HepG2 (cell line): ENCODE data around the gene RPS28. TPM values are rescaled to one million over a fixed set of nuclear protein-coding genes. Genes with fewer than 3 reads are reported as not detected.

ENCODE experiments used
- BCL6 ChIP-seq: IDR thresholded peaks from 2 replicates; pipeline ENCODE4 v1.6.1; 2016; ENCODE audit warnings: missing genetic modification reagents, missing compliant biosample characterization
- FOXM1 ChIP-seq: sonication (generic); formaldehyde crosslinking; IDR thresholded peaks from 2 replicates; pipeline ENCODE4 v1.5.0; 2020; ENCODE audit warnings: missing genetic modification reagents
- KMT2B ChIP-seq: IDR thresholded peaks from 2 replicates; pipeline ENCODE4 v1.6.1; 2016; ENCODE audit warnings: missing genetic modification reagents, missing compliant biosample characterization
- NR2C2 ChIP-seq: sonication (generic); formaldehyde crosslinking; IDR thresholded peaks from 2 replicates; pipeline ENCODE4 v1.4.0; 2020; ENCODE audit warnings: missing genetic modification reagents, mild to moderate bottlenecking, moderate library complexity, borderline replicate concordance
- polyA plus RNA-seq, 8 experiments: library from polyadenylated mRNA; depleted of rRNA in 3 of 8; stranded (reverse) in 7 of 8; unstranded in 1 of 8; fragments of >200 nt; fragmentation: Illumina TruSeq in 4 of 8; extraction: Trizol in 4 of 8; gene quantifications; 2 replicates each; pipeline versions ENCODE4 v1.2.1 to v1.2.3, GENCODE V29; 2011 to 2016; ENCODE audit warnings: low read depth in 4 of 8, missing spikeins in 1 of 8, mixed read lengths in 1 of 8; ENCODE audit not compliant: insufficient read depth in 1 of 8
- total RNA-seq, 5 experiments: library from RNA; depleted of rRNA; stranded (reverse); fragments of >200 nt; fragmentation: Illumina TruSeq; extraction: Trizol; gene quantifications; 2 replicates each; pipeline ENCODE4 v1.2.3, GENCODE V29; 2016; ENCODE audit warnings: low read depth in 1 of 5
- TF ChIP-seq, protein P1 (sequence below): sonication (generic); formaldehyde crosslinking; IDR thresholded peaks from 2 replicates; pipeline ENCODE4 v1.5.0; 2020; ENCODE audit warnings: mild to moderate bottlenecking, missing genetic modification reagents, moderate library complexity
- TF ChIP-seq, protein P2 (sequence below): sonication (generic); formaldehyde crosslinking; IDR thresholded peaks from 2 replicates; pipeline ENCODE4 v1.8.0; 2022; ENCODE audit warnings: low read depth, missing genetic modification reagents
- TF ChIP-seq, protein P3 (sequence below): sonication (generic); formaldehyde crosslinking; IDR thresholded peaks from 2 replicates; pipeline ENCODE4 v1.8.1; 2023; ENCODE audit warnings: mild to moderate bottlenecking, missing genetic modification reagents

The RPS28 gene
- total and polyA plus RNA-seq, 2 of the 13 experiments (the other 11 are each of a cell fraction or from before 2014, with no cell fraction given), result 281 to 545 TPM

DNA sequence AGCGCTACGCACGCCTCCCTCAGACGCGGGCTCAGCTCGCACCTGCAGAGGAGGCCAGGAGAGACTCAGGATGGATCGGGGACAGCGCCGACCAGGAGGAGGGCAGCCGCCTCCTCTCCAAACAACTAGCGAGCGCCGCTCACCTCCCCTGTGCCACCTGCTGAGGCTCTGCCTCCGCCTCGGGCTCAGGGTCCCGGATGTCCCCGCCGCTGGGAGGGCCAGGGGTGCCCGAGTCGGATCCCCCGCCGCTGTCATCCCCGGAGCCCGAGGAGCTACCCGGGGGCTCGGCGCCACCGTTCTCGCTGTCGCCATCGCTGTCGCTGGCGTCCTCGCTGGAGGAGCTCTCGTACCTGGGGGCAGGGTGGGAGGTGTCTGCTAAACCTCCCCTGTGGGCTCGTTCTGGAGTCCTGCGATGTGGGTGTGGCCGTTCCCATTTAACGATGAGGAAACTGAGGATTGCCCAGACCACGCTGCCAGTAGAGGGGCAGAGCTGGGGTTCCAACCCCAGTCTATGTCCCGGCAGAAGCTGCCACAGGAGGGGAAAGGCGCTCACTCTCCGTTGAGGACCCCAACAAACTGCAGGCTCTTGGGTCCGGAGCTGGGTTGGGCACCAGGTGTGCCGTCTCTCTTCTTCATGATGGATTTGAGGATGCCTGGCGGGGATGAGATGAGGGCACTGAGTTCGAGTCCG, 12.6 kb downstream of the RPS28 start (continued):
- TF ChIP-seq, protein P1, sequence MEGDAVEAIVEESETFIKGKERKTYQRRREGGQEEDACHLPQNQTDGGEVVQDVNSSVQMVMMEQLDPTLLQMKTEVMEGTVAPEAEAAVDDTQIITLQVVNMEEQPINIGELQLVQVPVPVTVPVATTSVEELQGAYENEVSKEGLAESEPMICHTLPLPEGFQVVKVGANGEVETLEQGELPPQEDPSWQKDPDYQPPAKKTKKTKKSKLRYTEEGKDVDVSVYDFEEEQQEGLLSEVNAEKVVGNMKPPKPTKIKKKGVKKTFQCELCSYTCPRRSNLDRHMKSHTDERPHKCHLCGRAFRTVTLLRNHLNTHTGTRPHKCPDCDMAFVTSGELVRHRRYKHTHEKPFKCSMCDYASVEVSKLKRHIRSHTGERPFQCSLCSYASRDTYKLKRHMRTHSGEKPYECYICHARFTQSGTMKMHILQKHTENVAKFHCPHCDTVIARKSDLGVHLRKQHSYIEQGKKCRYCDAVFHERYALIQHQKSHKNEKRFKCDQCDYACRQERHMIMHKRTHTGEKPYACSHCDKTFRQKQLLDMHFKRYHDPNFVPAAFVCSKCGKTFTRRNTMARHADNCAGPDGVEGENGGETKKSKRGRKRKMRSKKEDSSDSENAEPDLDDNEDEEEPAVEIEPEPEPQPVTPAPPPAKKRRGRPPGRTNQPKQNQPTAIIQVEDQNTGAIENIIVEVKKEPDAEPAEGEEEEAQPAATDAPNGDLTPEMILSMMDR, result no peak
- TF ChIP-seq, protein P2, sequence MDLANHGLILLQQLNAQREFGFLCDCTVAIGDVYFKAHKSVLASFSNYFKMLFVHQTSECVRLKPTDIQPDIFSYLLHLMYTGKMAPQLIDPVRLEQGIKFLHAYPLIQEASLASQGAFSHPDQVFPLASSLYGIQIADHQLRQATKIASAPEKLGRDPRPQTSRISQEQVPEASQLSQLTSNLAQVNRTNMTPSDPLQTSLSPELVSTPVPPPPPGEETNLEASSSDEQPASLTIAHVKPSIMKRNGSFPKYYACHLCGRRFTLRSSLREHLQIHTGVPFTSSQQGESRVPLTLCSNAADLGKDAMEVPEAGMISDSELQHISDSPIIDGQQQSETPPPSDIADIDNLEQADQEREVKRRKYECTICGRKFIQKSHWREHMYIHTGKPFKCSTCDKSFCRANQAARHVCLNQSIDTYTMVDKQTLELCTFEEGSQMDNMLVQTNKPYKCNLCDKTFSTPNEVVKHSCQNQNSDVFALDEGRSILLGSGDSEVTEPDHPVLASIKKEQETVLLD (CRISPR knock-in tag), result no peak
- TF ChIP-seq, protein P3, sequence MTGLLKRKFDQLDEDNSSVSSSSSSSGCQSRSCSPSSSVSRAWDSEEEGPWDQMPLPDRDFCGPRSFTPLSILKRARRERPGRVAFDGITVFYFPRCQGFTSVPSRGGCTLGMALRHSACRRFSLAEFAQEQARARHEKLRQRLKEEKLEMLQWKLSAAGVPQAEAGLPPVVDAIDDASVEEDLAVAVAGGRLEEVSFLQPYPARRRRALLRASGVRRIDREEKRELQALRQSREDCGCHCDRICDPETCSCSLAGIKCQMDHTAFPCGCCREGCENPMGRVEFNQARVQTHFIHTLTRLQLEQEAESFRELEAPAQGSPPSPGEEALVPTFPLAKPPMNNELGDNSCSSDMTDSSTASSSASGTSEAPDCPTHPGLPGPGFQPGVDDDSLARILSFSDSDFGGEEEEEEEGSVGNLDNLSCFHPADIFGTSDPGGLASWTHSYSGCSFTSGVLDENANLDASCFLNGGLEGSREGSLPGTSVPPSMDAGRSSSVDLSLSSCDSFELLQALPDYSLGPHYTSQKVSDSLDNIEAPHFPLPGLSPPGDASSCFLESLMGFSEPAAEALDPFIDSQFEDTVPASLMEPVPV (CRISPR knock-in tag), result 0 out of 2 replicates have a peak, but pooled peaks have one; percentile 56
- TF ChIP-seq BCL6 (CRISPR knock-in tag) (peak; percentile 3; the same call in 1 of the 2 replicates), KMT2B (no peak), NR2C2 (CRISPR knock-in tag) (no peak), FOXM1 (CRISPR knock-in tag) (no peak)
